Naive B cell (primary cell): ENCODE measurements around the gene SAMD7. TPM values are rescaled to one million over a fixed set of nuclear protein-coding genes. Genes with fewer than 3 reads are reported as not detected.

Experiments
- ATAC-seq, 2 donors: fragments of 150-1000 bp; cut with Tn5 transposase; 2 replicates each; pipeline ENCODE4 v1.10.0; 2021; ENCODE audit warnings: low read depth in 2 of 2, mild to moderate bottlenecking in 2 of 2, moderate library complexity in 2 of 2
- DNase-seq: peaks from one replicate; pipeline ENCODE4 v3.0.0; 2022
- H3K27ac Mint-ChIP-seq, 6 donors: one replicate each; pipeline ENCODE4 v1.8.0; 2020 to 2022; ENCODE audit warnings: mild to moderate bottlenecking in 6 of 6, mixed read lengths in 6 of 6, moderate library complexity in 5 of 6, inconsistent platforms in 2 of 6
- H3K27me3 Mint-ChIP-seq, 3 donors: one replicate each; pipeline ENCODE4 v1.8.0; 2021 to 2022; ENCODE audit warnings: mixed read lengths in 3 of 3, mild to moderate bottlenecking in 1 of 3
- H3K36me3 Mint-ChIP-seq, 2 donors: one replicate each; pipeline ENCODE4 v1.8.0; 2020 to 2022; ENCODE audit warnings: mixed read lengths in 2 of 2, inconsistent platforms in 1 of 2, mild to moderate bottlenecking in 1 of 2
- H3K4me1 Mint-ChIP-seq, 3 donors: one replicate each; pipeline ENCODE4 v1.8.0; 2020 to 2022; ENCODE audit warnings: mixed read lengths in 3 of 3, inconsistent platforms in 1 of 3, mild to moderate bottlenecking in 1 of 3, moderate library complexity in 1 of 3
- H3K4me3 Mint-ChIP-seq, 8 donors: one replicate each; pipeline ENCODE4 v1.8.0; 2020 to 2022; ENCODE audit warnings: mild to moderate bottlenecking in 8 of 8, mixed read lengths in 8 of 8, moderate library complexity in 8 of 8, inconsistent platforms in 2 of 8
- H3K9me3 Mint-ChIP-seq, 7 donors: one replicate each; pipeline ENCODE4 v1.8.0; 2020 to 2022; ENCODE audit warnings: mixed read lengths in 7 of 7, mild to moderate bottlenecking in 5 of 7, inconsistent platforms in 2 of 7, moderate library complexity in 1 of 7
- polyA plus RNA-seq, 6 donors: library from polyadenylated mRNA; unstranded; fragments of 300-500 nt; fragmentation: Illumina TruSeq; gene quantifications; one replicate each; pipeline ENCODE4 v1.2.3, GENCODE V29; 2021; ENCODE audit warnings: low read depth in 6 of 6

SAMD7 gene
- polyA plus RNA-seq = under 1 TPM in 2 of 6 donors, not detected in 4; 0.11 to 0.17 TPM

- no peaks in the 10 kb centered on the region for H3K36me3 Mint-ChIP-seq
- no peaks in the 10 kb centered on the region for H3K9me3 Mint-ChIP-seq
- no peak within 1 kb of the TSS for H3K4me3 Mint-ChIP-seq
- H3K27ac Mint-ChIP-seq = peak within 1 kb of the TSS in 1 of 6 donors; percentile 20
- DNase-seq (no peak), ATAC-seq (no peak)
- no peaks in the 10 kb centered on the region for H3K27me3 Mint-ChIP-seq
- H3K4me1 Mint-ChIP-seq = peaks cover 0 to 10% (median 4%) of the 10 kb centered on the region in 3 donors
Observed at GRCh38 chr3:169911272-169911671, at the start of gene SAMD7. Gene SAMD7 (plus strand): TSS chr3:169911572. CDS start chr3:169919499, 7,927 bp downstream.

GRCh38 chr3:169861871-169862270, 49.5 kb upstream of the SAMD7 start:
- Mint-ChIP-seq H3K36me3 (no peaks in the 10 kb centered on the region), H3K4me1 (peaks cover 22 to 33% (median 26%) of the 10 kb centered on the region in 3 donors), H3K27me3 (peaks cover 0 to 4% (median 2%) of the 10 kb centered on the region in 3 donors), H3K4me3 (no peak overlapping the region), H3K9me3 (no peaks in the 10 kb centered on the region), H3K27ac (no peak overlapping the region)
- ATAC-seq (no peak), DNase-seq (no peak)

- Mint-ChIP-seq H3K27me3 (no peaks in the 10 kb centered on the region), H3K4me3 (peak overlapping the region in 7 of 8 donors; percentile 29 to 66 (median 50)), H3K27ac (peak overlapping the region in 5 of 6 donors; percentile 24 to 88 (median 47)), H3K9me3 (peaks cover 0 to 2% (median 0%) of the 10 kb centered on the region in 7 donors), H3K36me3 (no peaks in the 10 kb centered on the region), H3K4me1 (peaks cover 22 to 33% (median 26%) of the 10 kb centered on the region in 3 donors)
- DNase-seq = peak; percentile 70
- ATAC-seq = peak; percentile 43 to 55
Observed at GRCh38 chr3:169863458-169863899, 47.9 kb upstream of the SAMD7 start.

GRCh38 chr3:169864270-169864669, 47.1 kb upstream of the SAMD7 start:
- peak overlapping the region in 4 of 6 donors; percentile 24 to 95 (median 62) for H3K27ac Mint-ChIP-seq
- ATAC-seq (no peak), DNase-seq (no peak)
- peaks cover 22 to 33% (median 26%) of the 10 kb centered on the region in 3 donors for H3K4me1 Mint-ChIP-seq
- no peaks in the 10 kb centered on the region for H3K36me3 Mint-ChIP-seq
- peaks cover 0 to 2% (median 0%) of the 10 kb centered on the region in 7 donors for H3K9me3 Mint-ChIP-seq
- no peaks in the 10 kb centered on the region for H3K27me3 Mint-ChIP-seq
- peak overlapping the region in 6 of 8 donors; percentile 3 to 61 (median 30) for H3K4me3 Mint-ChIP-seq

GRCh38 chr3:169865176-169865767, 46.1 kb upstream of the SAMD7 start:
- no peaks in the 10 kb centered on the region for H3K27me3 Mint-ChIP-seq
- peak overlapping the region; percentile 79 to 97 (median 96) for H3K27ac Mint-ChIP-seq
- peaks cover 25 to 38% (median 34%) of the 10 kb centered on the region in 3 donors for H3K4me1 Mint-ChIP-seq
- peaks cover 0 to 2% (median 0%) of the 10 kb centered on the region in 7 donors for H3K9me3 Mint-ChIP-seq
- H3K36me3 Mint-ChIP-seq = no peaks in the 10 kb centered on the region
- peak; percentile 90 to 91 for ATAC-seq
- H3K4me3 Mint-ChIP-seq = peak overlapping the region in 7 of 8 donors; percentile 58 to 87 (median 78)
- DNase-seq = peak; percentile 61

- ATAC-seq (no peak), DNase-seq (no peak)
- Mint-ChIP-seq H3K9me3 (peaks cover 0 to 2% (median 0%) of the 10 kb centered on the region in 7 donors), H3K27ac (peak overlapping the region in 2 of 6 donors; percentile 25 to 83), H3K36me3 (no peaks in the 10 kb centered on the region), H3K4me3 (no peak overlapping the region), H3K4me1 (peaks cover 34 to 53% (median 44%) of the 10 kb centered on the region in 3 donors), H3K27me3 (no peaks in the 10 kb centered on the region)
Observed at GRCh38 chr3:169867584-169868210, 43.7 kb upstream of the SAMD7 start.

- Mint-ChIP-seq H3K9me3 (peaks cover 0 to 2% (median 0%) of the 10 kb centered on the region in 7 donors), H3K27me3 (no peaks in the 10 kb centered on the region), H3K27ac (peak overlapping the region in 2 of 6 donors; percentile 9 to 83), H3K4me1 (peaks cover 33 to 47% (median 44%) of the 10 kb centered on the region in 3 donors), H3K4me3 (no peak overlapping the region), H3K36me3 (no peaks in the 10 kb centered on the region)
- no peak for ATAC-seq
- no peak for DNase-seq
Observed at GRCh38 chr3:169868369-169868768, 43.0 kb upstream of the SAMD7 start.

GRCh38 chr3:169869484-169870220, 41.7 kb upstream of the SAMD7 start, which contains the start of gene LRRC31:
Gene LRRC31 (minus strand): TSS chr3:169869935. CDS start chr3:169869807, 128 bp downstream.
- DNase-seq (no peak), ATAC-seq (no peak)
- Mint-ChIP-seq H3K9me3 (peaks cover 0 to 2% (median 0%) of the 10 kb centered on the region in 7 donors), H3K27ac (peak within 1 kb of the TSS in 5 of 6 donors; percentile 39 to 86 (median 70)), H3K4me3 (no peak within 1 kb of the TSS), H3K4me1 (peaks cover 23 to 34% (median 33%) of the 10 kb centered on the region in 3 donors), H3K27me3 (no peaks in the 10 kb centered on the region), H3K36me3 (no peaks in the 10 kb centered on the region)

GRCh38 chr3:169871129-169871886, 40.1 kb upstream of the SAMD7 start:
- Mint-ChIP-seq H3K9me3 (peaks cover 0 to 2% (median 0%) of the 10 kb centered on the region in 7 donors), H3K36me3 (no peaks in the 10 kb centered on the region), H3K27me3 (no peaks in the 10 kb centered on the region), H3K4me3 (peak overlapping the region in 1 of 8 donors; percentile 1), H3K27ac (peak overlapping the region in 5 of 6 donors; percentile 4 to 81 (median 59)), H3K4me1 (peaks cover 12 to 20% (median 18%) of the 10 kb centered on the region in 3 donors)
- ATAC-seq = peak in 1 of 2 donors; percentile 51
- DNase-seq = no peak

GRCh38 chr3:169879013-169879557, 32.3 kb upstream of the SAMD7 start:
- no peaks in the 10 kb centered on the region for H3K9me3 Mint-ChIP-seq
- DNase-seq (no peak), ATAC-seq (no peak)
- H3K27me3 Mint-ChIP-seq = no peaks in the 10 kb centered on the region
- no peak overlapping the region for H3K4me3 Mint-ChIP-seq
- H3K4me1 Mint-ChIP-seq = peaks cover 0 to 7% (median 5%) of the 10 kb centered on the region in 3 donors
- peak overlapping the region in 1 of 6 donors; percentile 42 for H3K27ac Mint-ChIP-seq
- H3K36me3 Mint-ChIP-seq = no peaks in the 10 kb centered on the region

GRCh38 chr3:169879845-169880575, 31.4 kb upstream of the SAMD7 start:
- DNase-seq = no peak
- H3K27me3 Mint-ChIP-seq = no peaks in the 10 kb centered on the region
- no peak overlapping the region for H3K4me3 Mint-ChIP-seq
- ATAC-seq = no peak
- H3K27ac Mint-ChIP-seq = no peak overlapping the region
- no peaks in the 10 kb centered on the region for H3K36me3 Mint-ChIP-seq
- no peaks in the 10 kb centered on the region for H3K9me3 Mint-ChIP-seq
- peaks cover 0 to 13% (median 7%) of the 10 kb centered on the region in 3 donors for H3K4me1 Mint-ChIP-seq
